ENCODE measurements around the gene TMEM163. TPM values are rescaled to one million over a fixed set of nuclear protein-coding genes. Genes with fewer than 3 reads are reported as not detected.
"Not testable (repeated sequence)": the region's sequence is repeated elsewhere in the genome, so short reads cannot be mapped to it uniquely, and the experiment has no call there.

Gene TMEM163
- polyA plus RNA-seq, 3 donors from 2014 or later, result 1.1 to 5.2 (median 2.8) TPM

DNA sequence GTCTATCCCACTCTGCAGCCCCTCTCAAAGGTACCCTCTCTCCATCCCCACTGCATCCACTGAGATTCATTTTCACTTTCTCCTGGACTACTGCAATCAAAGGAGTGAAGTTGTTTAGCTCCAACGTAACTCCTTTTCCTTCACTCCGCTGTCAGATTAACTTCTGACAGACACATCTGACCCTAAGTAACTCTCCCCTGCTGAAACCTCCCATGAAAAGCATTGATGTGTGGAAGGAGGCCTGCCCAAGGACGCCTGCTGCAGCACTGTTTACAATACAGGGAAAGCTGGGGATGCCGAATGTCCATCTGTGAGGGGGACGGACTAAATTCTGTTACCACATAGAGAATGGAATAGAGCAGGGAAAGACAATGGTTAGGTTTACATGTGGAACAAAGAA lies 114.8 kb downstream of the TMEM163 start:
- Mint-ChIP-seq H3K36me3 (peaks cover 0 to 11% (median 0%) of the 10 kb centered on the region in 3 donors), H3K9me3 (peaks cover 0 to 5% (median 0%) of the 10 kb centered on the region in 6 donors), H3K4me1 (no peaks in the 10 kb centered on the region), H3K4me3 (no peak overlapping the region), H3K27ac (no peak overlapping the region), H3K27me3 (ENCODE audit: low read depth in 3 of 3) (peaks cover 0 to 7% (median 3%) of the 10 kb centered on the region in 3 donors)
- DNase-seq, result no peak

DNA sequence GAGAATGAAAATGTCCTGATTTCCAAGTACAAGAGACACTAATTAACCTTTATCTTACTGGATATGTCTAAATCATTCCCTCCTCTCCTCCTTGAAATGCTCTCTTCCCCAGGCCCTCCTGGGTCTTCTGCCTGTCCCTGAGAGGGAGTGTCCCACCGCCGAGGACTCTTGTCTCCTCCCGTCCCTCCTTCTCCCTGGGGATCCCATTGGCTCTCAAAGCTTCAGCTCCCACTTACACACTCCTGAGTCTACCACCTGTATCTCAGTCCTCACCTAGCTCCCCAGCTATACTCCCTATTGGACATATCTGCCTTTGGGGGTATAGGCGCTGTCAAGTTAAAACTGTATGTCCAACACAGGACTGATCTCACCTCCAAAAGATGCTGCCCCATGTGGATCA lies 116.1 kb downstream of the TMEM163 start:
- peaks cover 0 to 18% (median 0%) of the 10 kb centered on the region in 3 donors for H3K36me3 Mint-ChIP-seq
- H3K27me3 Mint-ChIP-seq (ENCODE audit: low read depth in 3 of 3), result peaks cover 0 to 9% (median 7%) of the 10 kb centered on the region in 3 donors
- no peak for DNase-seq
- H3K27ac Mint-ChIP-seq, result no peak overlapping the region
- H3K4me1 Mint-ChIP-seq, result no peaks in the 10 kb centered on the region
- peaks cover 0 to 5% (median 0%) of the 10 kb centered on the region in 6 donors for H3K9me3 Mint-ChIP-seq
- no peak overlapping the region for H3K4me3 Mint-ChIP-seq

DNA sequence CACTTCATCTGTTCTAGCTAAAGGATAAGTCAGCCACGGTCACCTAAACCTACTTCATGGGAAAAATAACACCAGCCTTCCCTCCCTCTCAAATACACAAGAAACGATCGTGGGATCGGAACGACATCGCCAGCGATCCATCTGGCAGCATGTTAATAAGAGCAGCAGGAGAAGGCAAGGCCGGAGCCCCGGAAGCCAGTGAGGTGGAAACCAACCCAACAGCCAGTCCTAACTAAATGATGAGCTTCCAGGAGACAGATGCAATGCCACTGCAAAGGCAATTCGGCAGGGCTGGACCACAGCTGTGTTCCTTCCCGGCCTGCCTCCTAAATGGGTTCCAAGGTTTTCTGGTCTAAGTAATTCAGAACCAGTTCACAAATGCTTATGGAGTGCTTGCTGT lies 117.5 kb downstream of the TMEM163 start:
- Mint-ChIP-seq H3K27ac (no peak overlapping the region), H3K4me3 (no peak overlapping the region), H3K9me3 (peaks cover 0 to 5% (median 0%) of the 10 kb centered on the region in 6 donors), H3K4me1 (no peaks in the 10 kb centered on the region), H3K27me3 (ENCODE audit: low read depth in 3 of 3) (peaks cover 2 to 9% (median 4%) of the 10 kb centered on the region in 3 donors), H3K36me3 (peaks cover 0 to 18% (median 0%) of the 10 kb centered on the region in 3 donors)
- no peak for DNase-seq

DNA sequence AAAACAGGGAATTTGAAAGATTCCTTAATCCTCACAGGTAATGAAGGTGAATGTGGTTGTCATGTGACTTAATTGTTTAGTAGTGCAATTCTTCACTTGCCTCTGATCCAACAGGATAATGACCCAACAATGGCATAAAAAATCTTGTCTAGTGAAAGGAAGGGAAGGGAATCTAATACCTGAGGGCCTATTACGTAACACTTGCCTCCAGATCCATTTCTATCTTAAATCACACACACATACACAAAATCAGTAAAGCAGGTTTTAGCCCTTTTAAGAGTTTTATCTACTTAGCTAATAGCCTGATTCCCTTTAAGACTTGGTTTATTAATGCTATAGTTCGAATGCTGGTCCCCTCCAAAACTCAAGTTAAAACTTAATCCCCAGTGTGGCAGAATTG lies 118.6 kb downstream of the TMEM163 start:
- Mint-ChIP-seq H3K9me3 (peaks cover 0 to 5% (median 0%) of the 10 kb centered on the region in 6 donors), H3K4me3 (no peak overlapping the region), H3K27ac (no peak overlapping the region), H3K4me1 (no peaks in the 10 kb centered on the region), H3K36me3 (peaks cover 0 to 18% (median 0%) of the 10 kb centered on the region in 3 donors), H3K27me3 (ENCODE audit: low read depth in 3 of 3) (peaks cover 3 to 9% (median 4%) of the 10 kb centered on the region in 3 donors)
- DNase-seq, result no peak

DNA sequence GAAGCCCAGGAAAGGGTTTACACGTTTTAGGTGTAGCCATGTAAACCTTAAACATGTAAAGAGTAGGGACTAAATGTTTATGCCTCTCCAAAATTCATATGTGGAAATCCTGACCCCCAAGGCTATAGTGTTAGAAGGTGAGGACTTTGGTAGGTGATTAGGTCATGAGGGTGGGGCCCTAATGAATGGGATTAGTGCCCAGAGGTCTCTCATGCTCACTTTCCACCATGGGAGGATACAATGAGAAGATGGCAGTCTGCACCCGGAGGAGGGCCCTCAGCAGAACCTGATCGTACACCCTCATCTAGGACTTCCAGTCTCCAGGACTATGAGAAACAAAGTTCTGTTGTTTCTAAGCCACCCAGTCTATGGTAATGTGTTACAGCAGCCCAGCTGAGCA lies 119.6 kb downstream of the TMEM163 start:
- no peak for DNase-seq
- Mint-ChIP-seq H3K4me3 (no peak overlapping the region), H3K27me3 (ENCODE audit: low read depth in 3 of 3) (peaks cover 3 to 9% (median 4%) of the 10 kb centered on the region in 3 donors), H3K27ac (no peak overlapping the region), H3K9me3 (peaks cover 0 to 5% (median 0%) of the 10 kb centered on the region in 6 donors), H3K36me3 (peaks cover 0 to 18% (median 0%) of the 10 kb centered on the region in 3 donors), H3K4me1 (no peaks in the 10 kb centered on the region)

DNA sequence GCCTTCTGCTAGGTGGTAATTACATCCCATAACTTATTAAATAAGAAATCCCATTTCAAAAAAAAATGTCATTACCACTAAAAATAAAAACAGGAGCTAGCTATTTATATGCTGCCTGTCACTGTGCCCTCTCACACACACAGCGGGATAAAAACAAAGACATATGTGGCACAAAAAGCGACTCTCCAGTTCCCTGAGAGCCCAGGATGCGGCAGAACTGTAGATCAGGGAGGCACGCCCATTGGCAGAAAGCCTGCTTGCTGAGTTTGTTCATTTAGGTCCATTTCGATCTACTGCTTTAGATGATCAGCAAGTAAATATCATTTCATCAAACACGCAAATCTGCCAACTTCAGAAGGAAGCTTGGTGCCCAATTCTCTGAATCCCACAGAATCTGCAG lies 124.4 kb downstream of the TMEM163 start:
- no peak overlapping the region for H3K27ac Mint-ChIP-seq
- H3K27me3 Mint-ChIP-seq (ENCODE audit: low read depth in 3 of 3), result peaks cover 2 to 7% (median 3%) of the 10 kb centered on the region in 3 donors
- H3K9me3 Mint-ChIP-seq, result peaks cover 7 to 22% (median 20%) of the 10 kb centered on the region in 6 donors
- H3K36me3 Mint-ChIP-seq, result peaks cover 9 to 32% (median 15%) of the 10 kb centered on the region in 3 donors
- no peaks in the 10 kb centered on the region for H3K4me1 Mint-ChIP-seq
- DNase-seq, result no peak
- H3K4me3 Mint-ChIP-seq, result no peak overlapping the region

DNA sequence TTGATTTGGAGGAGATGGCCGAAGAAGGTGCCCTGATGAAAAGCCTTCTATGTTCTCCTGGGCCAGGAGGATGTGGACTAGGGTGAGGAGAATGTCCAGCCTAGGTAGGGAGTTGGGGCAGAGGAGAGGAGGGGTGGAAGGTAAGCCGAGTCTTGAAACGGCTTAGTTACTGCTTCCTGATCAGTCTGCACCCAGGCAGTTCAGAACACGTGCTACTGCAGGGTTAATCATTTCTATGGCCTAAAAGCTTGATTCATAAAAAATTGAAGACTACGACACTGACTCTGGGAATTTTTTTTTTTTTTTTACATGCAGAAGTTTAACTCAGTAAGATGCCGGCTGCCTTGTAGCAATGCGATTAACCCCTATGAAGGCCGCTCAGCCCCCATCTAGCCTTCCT lies 125.3 kb downstream of the TMEM163 start:
- no peak for DNase-seq
- peaks cover 2 to 7% (median 3%) of the 10 kb centered on the region in 3 donors for H3K27me3 Mint-ChIP-seq (ENCODE audit: low read depth in 3 of 3)
- no peak overlapping the region for H3K4me3 Mint-ChIP-seq
- peaks cover 9 to 27% (median 21%) of the 10 kb centered on the region in 6 donors for H3K9me3 Mint-ChIP-seq
- H3K4me1 Mint-ChIP-seq, result no peaks in the 10 kb centered on the region
- H3K27ac Mint-ChIP-seq, result no peak overlapping the region
- peaks cover 9 to 31% (median 15%) of the 10 kb centered on the region in 3 donors for H3K36me3 Mint-ChIP-seq

DNA sequence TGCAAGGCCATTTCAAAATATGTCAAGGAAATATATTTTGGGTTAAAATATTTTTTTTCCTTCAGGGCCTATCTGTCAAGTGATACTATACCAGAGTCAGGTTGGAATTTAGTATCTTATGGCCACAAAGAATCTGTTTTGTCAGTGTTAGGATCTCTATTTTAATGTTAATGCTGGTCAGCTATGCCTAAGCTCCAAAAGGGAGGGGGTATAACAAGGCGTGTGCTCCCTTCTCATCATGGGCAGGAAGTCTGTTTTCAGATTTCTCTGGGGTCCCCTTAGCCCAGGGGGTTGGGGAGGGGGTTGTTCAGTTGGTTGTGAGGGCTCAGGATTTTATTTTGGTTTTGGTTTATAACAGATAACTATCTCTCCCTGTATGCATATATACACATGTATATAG lies 126.4 kb downstream of the TMEM163 start:
- Mint-ChIP-seq H3K4me3 (no peak overlapping the region), H3K4me1 (peaks cover 0 to under 1% of the 10 kb centered on the region in 2 donors), H3K36me3 (peaks cover 9 to 24% (median 15%) of the 10 kb centered on the region in 3 donors), H3K27ac (no peak overlapping the region), H3K9me3 (peaks cover 11 to 27% (median 21%) of the 10 kb centered on the region in 6 donors), H3K27me3 (ENCODE audit: low read depth in 3 of 3) (peaks cover 0 to 4% (median 3%) of the 10 kb centered on the region in 3 donors)
- DNase-seq, result no peak

DNA sequence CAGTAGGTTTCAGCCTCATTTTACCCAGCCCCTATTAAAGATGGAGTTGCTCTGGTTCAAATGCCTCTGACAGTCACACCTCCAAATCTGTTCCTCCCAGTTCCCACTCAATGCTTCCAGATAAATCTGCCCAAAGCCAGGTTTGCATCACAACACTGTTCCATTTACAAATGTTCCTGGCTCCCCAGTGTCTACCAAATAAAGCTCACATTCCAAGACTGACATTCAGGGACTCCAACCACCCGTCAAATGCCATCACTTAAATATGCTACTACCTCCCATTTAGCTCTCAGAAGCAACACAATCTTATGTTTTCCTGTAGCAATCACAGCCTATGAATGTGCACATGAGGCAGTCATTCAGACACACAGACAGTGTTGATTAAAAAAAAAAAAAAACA lies 127.3 kb downstream of the TMEM163 start:
- H3K27me3 Mint-ChIP-seq (ENCODE audit: low read depth in 3 of 3), result peaks cover 0 to 3% (median 3%) of the 10 kb centered on the region in 3 donors
- peaks cover 9 to 24% (median 15%) of the 10 kb centered on the region in 3 donors for H3K36me3 Mint-ChIP-seq
- no peak overlapping the region for H3K4me3 Mint-ChIP-seq
- peaks cover 2 to 4% of the 10 kb centered on the region in 2 donors for H3K4me1 Mint-ChIP-seq
- peaks cover 11 to 27% (median 21%) of the 10 kb centered on the region in 6 donors for H3K9me3 Mint-ChIP-seq
- DNase-seq, result no peak
- no peak overlapping the region for H3K27ac Mint-ChIP-seq

DNA sequence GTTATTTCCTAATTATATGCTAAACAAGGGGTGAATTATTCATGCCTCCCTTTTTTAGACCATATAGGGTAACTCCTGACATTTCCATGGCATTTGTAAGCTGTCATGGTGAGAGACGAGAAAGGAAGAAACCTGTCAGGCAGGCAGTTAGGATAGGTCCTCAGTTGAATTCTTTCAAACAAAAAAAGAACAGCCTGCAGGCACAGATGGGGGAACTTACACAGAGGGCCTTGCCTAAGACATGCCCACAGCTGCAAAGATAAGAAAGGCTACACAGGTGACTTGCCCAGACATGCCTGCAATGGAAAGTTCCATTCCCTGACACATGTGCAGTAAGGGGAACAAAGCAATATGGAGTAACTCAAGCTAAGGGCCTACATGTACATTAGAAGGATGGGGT lies 128.1 kb downstream of the TMEM163 start:
- Mint-ChIP-seq H3K4me1 (peaks cover 5 to 7% of the 10 kb centered on the region in 2 donors), H3K4me3 (no peak overlapping the region), H3K27ac (no peak overlapping the region), H3K36me3 (peaks cover 9 to 24% (median 15%) of the 10 kb centered on the region in 3 donors), H3K9me3 (peaks cover 11 to 27% (median 21%) of the 10 kb centered on the region in 6 donors), H3K27me3 (ENCODE audit: low read depth in 3 of 3) (peaks cover 0 to 3% (median 2%) of the 10 kb centered on the region in 3 donors)
- no peak for DNase-seq

DNA sequence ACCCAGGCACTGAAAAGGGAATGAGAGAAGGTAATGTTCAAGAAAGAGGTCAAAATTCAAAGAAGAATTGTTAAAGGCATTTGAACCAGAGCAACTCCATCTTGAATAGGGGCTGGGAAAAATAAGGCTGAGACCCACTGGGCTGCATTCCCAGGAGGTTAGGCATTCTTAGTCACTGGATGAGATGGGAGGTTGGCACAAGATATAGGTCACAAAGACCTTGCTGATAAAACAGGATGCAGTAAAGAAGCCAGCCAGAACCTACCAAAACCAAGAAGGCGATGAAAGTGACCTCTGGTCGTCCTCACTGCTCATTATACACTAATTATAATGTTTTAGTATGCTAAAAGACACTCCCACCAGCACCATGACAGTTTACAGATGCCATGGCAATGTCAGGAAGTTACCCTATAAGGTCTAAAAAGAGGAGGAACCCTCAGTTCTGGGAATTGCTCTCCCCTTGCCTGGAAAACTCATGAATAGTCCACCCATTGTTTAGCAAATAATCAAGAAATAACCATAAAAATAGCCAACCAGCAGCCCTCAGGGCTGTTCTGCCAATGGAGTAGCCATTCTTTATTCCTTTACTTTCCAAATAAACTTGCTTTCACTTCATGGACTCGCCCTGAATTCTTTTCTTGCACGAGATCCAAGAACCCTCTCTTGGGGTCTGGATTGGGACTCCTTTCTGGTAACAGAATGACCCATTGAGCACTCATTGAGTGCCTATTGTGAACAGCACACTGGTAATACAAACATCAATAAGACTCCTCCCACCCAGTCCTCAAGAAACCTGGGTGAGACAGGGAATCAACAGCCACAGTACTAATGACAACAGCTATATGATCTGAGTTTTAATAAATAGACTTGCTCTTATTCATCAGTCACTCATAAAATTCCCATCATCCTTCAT lies 129.4 kb downstream of the TMEM163 start:
- DNase-seq; H3K27ac Mint-ChIP-seq; H3K27me3 Mint-ChIP-seq (ENCODE audit: low read depth in 3 of 3): not testable (repeated sequence)

DNA sequence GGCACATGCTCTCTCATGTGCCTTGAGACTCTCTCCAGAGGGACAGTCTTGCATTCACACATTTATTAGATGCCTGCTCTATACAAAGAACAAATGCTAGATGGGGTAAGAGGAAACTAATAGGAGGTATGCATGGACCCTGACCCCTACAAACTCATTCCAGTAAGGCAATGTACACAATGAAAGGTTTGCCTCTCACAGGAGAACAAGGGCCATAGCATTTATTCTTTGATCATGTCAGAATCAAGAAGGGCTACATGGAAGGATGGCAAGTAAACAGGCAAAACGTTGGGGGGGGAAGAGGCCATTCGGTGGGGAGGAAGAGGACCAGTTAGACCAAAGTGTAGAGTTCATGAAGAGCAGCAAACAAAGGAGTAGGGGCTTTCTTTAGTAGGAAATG lies 130.2 kb downstream of the TMEM163 start:
- H3K27ac Mint-ChIP-seq, result no peak overlapping the region
- no peak overlapping the region for H3K4me3 Mint-ChIP-seq
- H3K36me3 Mint-ChIP-seq, result peaks cover 9 to 24% (median 15%) of the 10 kb centered on the region in 3 donors
- no peak for DNase-seq
- H3K9me3 Mint-ChIP-seq, result peaks cover 11 to 27% (median 21%) of the 10 kb centered on the region in 6 donors
- H3K4me1 Mint-ChIP-seq, result peaks cover 10 to 16% of the 10 kb centered on the region in 2 donors
- peaks cover 2 to 4% (median 3%) of the 10 kb centered on the region in 3 donors for H3K27me3 Mint-ChIP-seq (ENCODE audit: low read depth in 3 of 3)

More for the DNA sequence above, 129.4 kb downstream of the TMEM163 start:
- Mint-ChIP-seq H3K4me1 (peaks cover 5 to 10% of the 10 kb centered on the region in 2 donors), H3K9me3 (peaks cover 11 to 27% (median 21%) of the 10 kb centered on the region in 6 donors), H3K36me3 (peaks cover 9 to 24% (median 15%) of the 10 kb centered on the region in 3 donors)
- not testable (repeated sequence) for H3K4me3 Mint-ChIP-seq

DNA sequence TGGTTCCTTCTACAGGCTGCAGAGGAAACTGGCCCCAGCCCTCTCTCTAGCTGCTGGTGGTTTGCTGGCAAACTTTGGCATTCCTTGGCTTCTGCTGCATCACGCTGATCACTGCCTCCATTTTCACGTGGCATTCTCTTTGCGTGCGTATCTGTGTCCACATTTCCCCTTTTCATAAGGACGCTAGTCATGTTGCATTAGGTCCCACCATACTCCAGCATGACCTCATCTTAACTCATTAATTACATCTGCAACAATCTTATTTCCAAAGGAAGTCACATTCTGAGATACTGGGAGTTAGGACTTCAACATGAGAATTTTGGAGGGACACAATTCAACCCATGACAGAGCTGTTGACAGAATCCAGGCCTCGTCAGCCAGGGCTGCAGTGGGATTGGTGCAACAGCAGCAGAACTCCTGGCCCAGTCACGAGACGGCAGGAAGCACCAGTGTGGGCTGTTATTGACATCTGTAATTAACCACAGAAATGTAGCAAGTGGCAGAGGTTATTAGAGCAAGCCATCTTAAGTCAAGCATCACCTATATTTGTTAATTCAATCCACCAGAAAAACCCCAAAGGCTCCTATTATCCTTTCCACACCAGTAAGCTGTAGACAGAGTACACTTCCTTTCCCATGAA lies 132.4 kb downstream of the TMEM163 start:
- Mint-ChIP-seq H3K4me1 (peaks cover 30 to 35% of the 10 kb centered on the region in 2 donors), H3K9me3 (peaks cover 8 to 24% (median 18%) of the 10 kb centered on the region in 6 donors), H3K4me3 (no peak overlapping the region), H3K27ac (peak overlapping the region in 4 of 6 donors; percentile 5 to 85 (median 31)), H3K36me3 (peaks cover 7 to 18% (median 11%) of the 10 kb centered on the region in 3 donors), H3K27me3 (ENCODE audit: low read depth in 3 of 3) (peaks cover 2 to 4% (median 3%) of the 10 kb centered on the region in 3 donors)
- DNase-seq, result peak in 1 of 3 donors; percentile 23

Data from immature natural killer cell (primary cell).